ENCODE results near the gene MYL5. TPM values are rescaled to one million over a fixed set of nuclear protein-coding genes. Genes with fewer than 3 reads are reported as not detected.

Gene MYL5
- total RNA-seq, 1 experiment from 2014 or later: 18.0 TPM

- H4K20me1 ChIP-seq (ENCODE audit: control insufficient read depth, insufficient read depth, insufficient read length): no peaks in the 10 kb centered on the region
- no peak overlapping the region for H3K4me2 ChIP-seq (ENCODE audit: insufficient read depth, insufficient read length, low read length)
- H3K9me3 Mint-ChIP-seq: no peaks in the 10 kb centered on the region
- no peak overlapping the region for H4K5ac ChIP-seq (ENCODE audit: insufficient read length, low read depth, low read length)
- no peak overlapping the region for H2BK20ac ChIP-seq (ENCODE audit: low read depth, low read length, poor library complexity, severe bottlenecking)
- no peak overlapping the region for H3T11ph ChIP-seq (ENCODE audit: low read length)
- H3K18ac ChIP-seq (ENCODE audit: insufficient read length, low read depth, low read length): no peak overlapping the region
- DNase-seq: no peak
- H3K9ac ChIP-seq (ENCODE audit: extremely low read depth, insufficient read length, low read length): no peak overlapping the region
- no peak overlapping the region for H4K8ac ChIP-seq (replicated peaks; ENCODE audit: insufficient read length, low read depth, low read length)
- peaks cover 5 to 9% (median 7%) of the 10 kb centered on the region in 3 experiments; a peak in 6 of 7 replicates for H3K36me3 Mint-ChIP-seq (ENCODE audit: insufficient read depth in 1 of 3, low read depth in 3 of 3)
- H3K23me2 ChIP-seq (ENCODE audit: insufficient read length, low read depth, low read length, poor library complexity, severe bottlenecking): peaks cover 2% of the 10 kb centered on the region
- no peak overlapping the region for H2BK120ac ChIP-seq (ENCODE audit: low read depth, low read length, poor library complexity, severe bottlenecking)
- H3K27ac ChIP-seq (ENCODE audit: insufficient read length, low read depth, low read length): no peak overlapping the region
- no peak for TF ChIP-seq CTCF (conservative IDR thresholded peaks at IDR 0.05)
- no peak overlapping the region for H3K4ac ChIP-seq (ENCODE audit: low read depth, low read length)
- H3K23ac ChIP-seq (ENCODE audit: insufficient read length, low read depth, low read length): no peak overlapping the region
- H2BK5ac ChIP-seq (ENCODE audit: insufficient read length, low read length): no peak overlapping the region
- H2AK5ac ChIP-seq (ENCODE audit: insufficient read length, low read length): no peak overlapping the region
- no peaks in the 10 kb centered on the region for H3K79me1 ChIP-seq (ENCODE audit: insufficient read depth, low read depth, low read length, poor library complexity, severe bottlenecking)
- no peak overlapping the region for H3K56ac ChIP-seq (ENCODE audit: insufficient read length, low read depth, low read length)
- H2AFZ ChIP-seq (ENCODE audit: low read length): no peak overlapping the region
- no peak overlapping the region for H3K14ac ChIP-seq (ENCODE audit: insufficient read depth, low read length)
- H3K4me1 Mint-ChIP-seq: peaks cover 0 to 3% of the 10 kb centered on the region in 2 experiments; a peak in 1 of 4 replicates
- H2BK15ac ChIP-seq (ENCODE audit: low read depth, low read length): no peak overlapping the region
- H3K27ac Mint-ChIP-seq: no peak overlapping the region
- no peaks in the 10 kb centered on the region for H3K79me2 ChIP-seq (ENCODE audit: insufficient read depth, low read length)
- H3K9me3 ChIP-seq (ENCODE audit: control insufficient read depth, low read depth, low read length): no peaks in the 10 kb centered on the region
- no peaks in the 10 kb centered on the region for H3K4me1 ChIP-seq (ENCODE audit: insufficient read depth, low read length)
- no peak overlapping the region for H3K4me3 Mint-ChIP-seq
- no peak overlapping the region for H4K91ac ChIP-seq (ENCODE audit: insufficient read length, low read depth, low read length)
- WGBS (ENCODE audit: extremely low coverage, insufficient read length, low lambda C conversion rate): no CpG with 5 or more reads among the region's 22 CpGs
- H3K27me3 ChIP-seq (ENCODE audit: insufficient read depth, low read length): no peaks in the 10 kb centered on the region
- H2BK12ac ChIP-seq (ENCODE audit: insufficient read length, low read depth, low read length): no peak overlapping the region
- no peaks in the 10 kb centered on the region; the same call in 1 of the 2 replicates for H3K27me3 Mint-ChIP-seq (ENCODE audit: low read depth)
These were observed 7.9 kb upstream of the MYL5 start for GRCh38 chr4:666436-666810.

Measured in H9 (cell line).